OCI-LY1 (cell line): Measurements from ENCODE around the gene PXMP4.

Experiments
- EZH2 ChIP-seq: fragments of 200-600 bp; sonication (generic), shearing (Covaris generic); IDR thresholded peaks from 2 replicates; pipeline ENCODE4 v1.8.0; 2017; ENCODE audit warnings: borderline replicate concordance, mixed run types, mild to moderate bottlenecking, antibody characterized with exemption, low read length, moderate library complexity, mixed read lengths
- TF ChIP-seq, protein P1 (sequence below): fragments of 200-600 bp; sonication (generic), shearing (Covaris generic); IDR thresholded peaks from 2 replicates; pipeline ENCODE4 v1.5.1; 2017; ENCODE audit warnings: mild to moderate bottlenecking, antibody characterized with exemption, low read length, moderate library complexity, mixed read lengths

GRCh38 chr20:33697129-33697528 lies 23.0 kb downstream of the PXMP4 start:
- TF ChIP-seq, protein P1, sequence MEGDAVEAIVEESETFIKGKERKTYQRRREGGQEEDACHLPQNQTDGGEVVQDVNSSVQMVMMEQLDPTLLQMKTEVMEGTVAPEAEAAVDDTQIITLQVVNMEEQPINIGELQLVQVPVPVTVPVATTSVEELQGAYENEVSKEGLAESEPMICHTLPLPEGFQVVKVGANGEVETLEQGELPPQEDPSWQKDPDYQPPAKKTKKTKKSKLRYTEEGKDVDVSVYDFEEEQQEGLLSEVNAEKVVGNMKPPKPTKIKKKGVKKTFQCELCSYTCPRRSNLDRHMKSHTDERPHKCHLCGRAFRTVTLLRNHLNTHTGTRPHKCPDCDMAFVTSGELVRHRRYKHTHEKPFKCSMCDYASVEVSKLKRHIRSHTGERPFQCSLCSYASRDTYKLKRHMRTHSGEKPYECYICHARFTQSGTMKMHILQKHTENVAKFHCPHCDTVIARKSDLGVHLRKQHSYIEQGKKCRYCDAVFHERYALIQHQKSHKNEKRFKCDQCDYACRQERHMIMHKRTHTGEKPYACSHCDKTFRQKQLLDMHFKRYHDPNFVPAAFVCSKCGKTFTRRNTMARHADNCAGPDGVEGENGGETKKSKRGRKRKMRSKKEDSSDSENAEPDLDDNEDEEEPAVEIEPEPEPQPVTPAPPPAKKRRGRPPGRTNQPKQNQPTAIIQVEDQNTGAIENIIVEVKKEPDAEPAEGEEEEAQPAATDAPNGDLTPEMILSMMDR = no peak
- TF ChIP-seq EZH2 = no peak
